ENCODE data around the gene GALNTL6.

GALNTL6 gene

GRCh38 chr4:171812665-171813525 lies at the start of gene GALNTL6:
Gene GALNTL6, plus strand, starts transcription at chr4:171813404.
- no peak for DNase-seq (ENCODE audit: low read depth in 1 of 2, low spot score in 1 of 2)

DNA sequence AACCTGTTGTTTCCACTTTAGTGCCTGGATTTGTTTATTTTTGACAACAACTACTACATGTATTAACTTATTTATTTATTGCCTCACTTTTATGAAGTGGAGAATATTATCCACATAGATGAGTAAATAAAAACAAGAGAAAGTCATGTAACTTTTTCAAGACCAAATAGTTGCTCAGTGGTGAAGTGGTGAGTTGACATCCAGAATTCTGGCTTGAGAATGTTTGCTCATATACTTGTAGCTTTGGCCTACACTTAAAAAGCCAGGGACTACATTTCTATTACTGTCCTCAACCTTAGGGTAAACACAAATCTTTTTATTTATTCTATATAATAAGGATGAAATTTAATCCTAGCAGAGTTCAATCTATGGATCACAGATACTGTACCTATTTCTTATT lies 47.7 kb upstream of the GALNTL6 start:
- DNase-seq (ENCODE audit: low read depth in 1 of 2, low spot score in 1 of 2) = no peak

DNA sequence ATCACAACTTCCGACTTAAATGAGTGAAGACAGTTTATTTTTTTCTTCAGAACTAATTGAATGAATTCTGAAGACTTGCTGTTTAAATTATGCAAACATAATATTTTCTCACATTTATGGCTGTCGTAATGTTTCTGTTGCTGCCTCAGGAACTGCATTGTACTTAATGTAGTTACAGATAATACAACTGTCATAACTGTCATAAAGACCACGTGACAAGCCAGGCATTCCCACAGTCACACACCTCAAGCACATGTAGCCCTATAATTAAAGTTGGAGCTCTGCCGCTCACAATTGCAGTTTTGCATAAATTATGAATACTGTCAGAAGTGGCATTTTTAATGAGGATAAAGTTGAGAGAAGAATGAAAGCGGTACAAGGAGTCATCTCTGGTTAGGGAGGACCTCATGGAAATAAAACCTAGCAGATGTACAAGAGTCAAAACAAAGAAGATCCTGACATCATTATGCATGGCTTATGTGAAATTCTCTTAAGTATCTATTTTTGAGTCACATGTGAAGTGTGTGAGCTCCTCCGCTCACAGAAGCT lies 38.5 kb upstream of the GALNTL6 start:
- DNase-seq (ENCODE audit: low read depth in 1 of 2, low spot score in 1 of 2) = no peak

DNA sequence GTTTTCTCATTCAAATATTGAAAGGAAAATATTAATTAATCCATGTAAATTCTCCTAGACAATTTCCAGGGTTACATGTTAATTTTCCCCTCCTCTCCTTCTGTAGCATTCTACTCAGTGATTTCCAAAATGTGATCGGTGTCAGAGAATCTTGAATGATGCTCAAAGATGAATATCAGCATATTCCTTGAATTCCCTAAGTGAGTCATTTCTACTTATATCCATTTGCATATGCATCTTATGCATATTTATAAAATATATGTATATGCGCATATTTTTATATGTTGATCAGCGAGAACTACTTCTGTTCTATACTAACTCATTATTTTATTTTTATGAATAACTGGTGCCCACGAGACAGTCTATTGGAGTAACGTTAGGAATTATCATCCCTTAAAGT lies 33.9 kb upstream of the GALNTL6 start:
- DNase-seq (ENCODE audit: low read depth in 1 of 2, low spot score in 1 of 2) = no peak

GRCh38 chr4:171785388-171785787 lies 27.8 kb upstream of the GALNTL6 start:
- no peak for DNase-seq (ENCODE audit: low read depth in 1 of 2, low spot score in 1 of 2)

- DNase-seq (ENCODE audit: low read depth in 1 of 2, low spot score in 1 of 2) = no peak
These were observed 19.5 kb upstream of the GALNTL6 start for GRCh38 chr4:171793723-171794122.

- DNase-seq (ENCODE audit: low read depth in 1 of 2, low spot score in 1 of 2) = no peak
These were observed 18.7 kb upstream of the GALNTL6 start for GRCh38 chr4:171794528-171794927.

DNA sequence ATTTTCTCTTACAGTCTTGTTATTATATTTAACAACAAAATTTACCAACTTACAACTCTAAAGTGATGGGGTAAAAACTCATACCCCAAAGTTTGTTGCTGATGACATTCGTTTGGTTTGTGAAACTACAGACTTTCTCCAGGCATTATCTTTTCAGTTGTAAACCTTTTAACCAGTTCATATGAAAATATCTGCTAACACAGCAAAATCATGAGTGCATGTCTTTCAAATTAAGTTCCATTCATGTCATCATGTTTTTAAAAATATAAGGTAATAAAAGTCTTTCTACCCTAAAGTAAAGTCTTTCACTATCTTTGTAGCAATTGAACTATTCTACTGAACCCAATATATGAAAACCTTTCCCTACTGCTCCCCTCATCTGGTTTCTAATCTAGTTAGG lies 3.4 kb upstream of the GALNTL6 start:
- DNase-seq (ENCODE audit: low read depth in 1 of 2, low spot score in 1 of 2) = no peak

- no peak for DNase-seq (ENCODE audit: low read depth in 1 of 2, low spot score in 1 of 2)
These were observed 905 bp upstream of the GALNTL6 start for GRCh38 chr4:171812333-171812664.

GRCh38 chr4:171813526-171814250 lies 484 bp downstream of the GALNTL6 start:
- DNase-seq (ENCODE audit: low read depth in 1 of 2, low spot score in 1 of 2) = no peak

DNA sequence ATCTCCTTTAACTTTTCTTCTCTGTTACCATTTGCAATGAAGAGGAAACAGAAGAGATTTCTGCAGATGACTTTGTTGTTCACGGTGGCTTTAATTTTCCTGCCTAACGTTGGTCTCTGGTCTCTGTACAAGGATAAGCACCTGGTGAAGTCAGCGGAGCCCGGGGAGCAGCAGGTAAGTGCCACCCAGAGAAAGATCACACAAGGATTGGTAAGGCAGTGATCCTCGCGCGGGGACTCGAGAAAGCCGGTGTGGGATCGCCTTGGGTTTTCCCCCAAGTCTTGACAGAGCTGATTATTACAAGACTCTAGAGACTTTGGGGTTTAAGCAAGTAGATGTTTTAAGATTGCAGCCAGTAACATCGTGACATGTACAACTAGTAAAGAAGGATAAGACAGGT lies 1.3 kb downstream of the GALNTL6 start:
- no peak for DNase-seq (ENCODE audit: low read depth in 1 of 2, low spot score in 1 of 2)

DNA sequence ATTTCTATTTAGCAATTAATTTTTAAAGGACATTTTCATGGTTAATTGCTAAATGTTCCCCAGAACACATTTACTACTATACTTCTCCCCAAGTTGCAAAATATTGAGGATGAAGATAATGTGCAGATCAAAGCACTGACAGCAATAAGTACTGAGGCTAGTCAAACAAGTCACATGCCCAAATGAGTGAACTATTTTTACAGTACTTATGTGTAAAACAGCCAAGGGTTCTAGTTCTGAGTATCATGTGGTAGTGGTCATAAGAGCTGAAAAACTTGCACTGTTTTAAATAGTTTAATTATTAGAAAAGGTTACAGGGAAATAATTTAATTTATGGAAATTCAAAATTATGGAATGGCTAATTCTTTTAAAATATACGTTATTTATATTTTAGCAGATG lies 3.8 kb downstream of the GALNTL6 start:
- DNase-seq (ENCODE audit: low read depth in 1 of 2, low spot score in 1 of 2) = no peak

DNA sequence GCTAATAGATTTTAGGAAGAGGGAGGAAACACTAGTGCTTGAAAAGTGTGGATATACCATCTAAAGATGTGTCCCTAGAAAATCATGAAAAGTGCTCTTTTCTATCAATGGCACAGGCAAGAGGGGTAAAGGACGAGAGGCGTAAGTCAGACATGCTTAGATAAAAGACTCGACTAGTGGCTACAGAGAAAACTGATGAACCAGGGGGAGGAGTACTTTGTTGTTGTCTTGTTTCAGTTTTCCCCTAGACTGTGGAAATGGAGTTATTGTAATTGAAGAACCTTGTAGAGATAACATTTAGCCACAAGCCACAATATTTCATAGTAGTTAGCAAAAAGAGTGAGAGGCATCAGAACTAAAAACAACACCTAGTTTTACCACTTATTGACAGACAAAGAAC lies 21.4 kb downstream of the GALNTL6 start:
- DNase-seq (ENCODE audit: low read depth in 1 of 2, low spot score in 1 of 2) = no peak

- no peak for DNase-seq (ENCODE audit: low read depth in 1 of 2, low spot score in 1 of 2)
These were observed 30.3 kb downstream of the GALNTL6 start for GRCh38 chr4:171843456-171843855.

- no peak for DNase-seq (ENCODE audit: low read depth in 1 of 2, low spot score in 1 of 2)
These were observed 33.0 kb downstream of the GALNTL6 start for GRCh38 chr4:171846232-171846631.

- no peak for DNase-seq (ENCODE audit: low read depth in 1 of 2, low spot score in 1 of 2)
These were observed 33.7 kb downstream of the GALNTL6 start for GRCh38 chr4:171846893-171847292.

- DNase-seq (ENCODE audit: low read depth in 1 of 2, low spot score in 1 of 2) = no peak
These were observed 34.5 kb downstream of the GALNTL6 start for GRCh38 chr4:171847751-171848150.

GRCh38 chr4:171849686-171850222 lies 36.5 kb downstream of the GALNTL6 start:
- DNase-seq (ENCODE audit: low read depth in 1 of 2, low spot score in 1 of 2) = no peak

DNA sequence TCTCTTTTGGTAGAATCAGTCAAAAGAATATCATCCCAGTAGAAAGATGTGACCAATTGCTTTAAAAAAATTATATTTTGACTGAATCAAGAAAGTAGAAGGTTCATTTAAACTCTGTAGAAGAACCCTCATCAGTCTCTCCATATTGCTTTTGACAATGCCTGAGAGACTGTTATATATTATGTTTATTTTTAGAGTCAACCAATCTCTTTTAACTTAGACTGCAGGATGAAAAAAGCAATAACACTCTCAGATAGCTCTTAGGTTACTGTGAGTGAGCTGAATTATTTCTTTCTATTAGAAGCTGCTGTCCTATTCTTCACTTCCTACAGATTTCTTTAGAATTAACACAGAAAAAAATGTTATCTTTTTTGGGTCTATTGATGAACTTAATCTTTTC lies 38.1 kb downstream of the GALNTL6 start:
- DNase-seq (ENCODE audit: low read depth in 1 of 2, low spot score in 1 of 2) = no peak

GRCh38 chr4:171857302-171858012 lies 44.3 kb downstream of the GALNTL6 start:
- DNase-seq (ENCODE audit: low read depth in 1 of 2, low spot score in 1 of 2) = no peak

GRCh38 chr4:171875291-171875690 lies 62.1 kb downstream of the GALNTL6 start:
- DNase-seq (ENCODE audit: low read depth in 1 of 2, low spot score in 1 of 2) = no peak
